Coronary artery (tissue), 2 donors: ENCODE measurements around the gene DTL.

Source experiments
- DNase-seq: peaks from one replicate; pipeline ENCODE4 v3.0.0-alpha.2; 2017; ENCODE audit warnings: low spot score
- H3K27ac ChIP-seq, 2 donors: fragments of 200-600 bp; sonication (generic); one replicate each; pipeline ENCODE4 v1.5.1; 2016 to 2019
- H3K4me3 ChIP-seq: fragments of 200-600 bp; sonication (generic); 2 replicates; pipeline ENCODE4 v1.5.1; 2016; ENCODE audit warnings: mild to moderate bottlenecking, moderate library complexity
- CTCF ChIP-seq: fragments of 200-600 bp; sonication (generic); IDR thresholded peaks from one replicate; pipeline ENCODE4 v1.5.1; 2019; ENCODE audit warnings: antibody characterized with exemption

DTL gene

GRCh38 chr1:212125654-212126053 lies 90.1 kb downstream of the DTL start:
- TF ChIP-seq CTCF = no peak
- DNase-seq = no peak
- Histone ChIP-seq H3K4me3 (no peak overlapping the region), H3K27ac (no peak overlapping the region)

- H3K27ac ChIP-seq = no peak overlapping the region
- H3K4me3 ChIP-seq = no peak overlapping the region
- TF ChIP-seq CTCF = no peak
- DNase-seq = no peak
Observed at GRCh38 chr1:212127221-212127620, 91.7 kb downstream of the DTL start.

- no peak for DNase-seq
- Histone ChIP-seq H3K27ac (no peak overlapping the region), H3K4me3 (no peak overlapping the region)
- TF ChIP-seq CTCF = no peak
Observed at GRCh38 chr1:212129781-212130180, 94.2 kb downstream of the DTL start.

DNA sequence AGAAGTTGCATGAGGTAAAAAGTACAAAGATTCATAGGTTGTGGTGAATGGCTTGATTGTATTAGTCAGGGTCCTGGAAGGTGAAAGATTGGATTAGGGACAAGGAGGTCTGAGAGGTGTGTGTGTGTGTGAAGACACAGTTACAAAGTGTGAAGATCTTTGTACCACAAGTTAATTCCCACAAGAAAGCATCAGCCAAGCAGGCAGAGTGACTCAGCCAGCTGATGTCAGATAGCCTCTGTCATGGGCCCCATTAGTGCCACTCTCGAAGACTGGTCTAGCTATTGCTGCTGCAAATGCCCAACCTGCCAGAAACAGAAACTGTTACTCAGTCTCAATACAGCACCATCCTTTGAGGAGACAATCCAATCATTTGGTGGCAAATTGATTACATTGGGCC lies 96.5 kb downstream of the DTL start:
- TF ChIP-seq CTCF = no peak
- H3K4me3 ChIP-seq = no peak overlapping the region
- DNase-seq = no peak
- no peak overlapping the region for H3K27ac ChIP-seq

DNA sequence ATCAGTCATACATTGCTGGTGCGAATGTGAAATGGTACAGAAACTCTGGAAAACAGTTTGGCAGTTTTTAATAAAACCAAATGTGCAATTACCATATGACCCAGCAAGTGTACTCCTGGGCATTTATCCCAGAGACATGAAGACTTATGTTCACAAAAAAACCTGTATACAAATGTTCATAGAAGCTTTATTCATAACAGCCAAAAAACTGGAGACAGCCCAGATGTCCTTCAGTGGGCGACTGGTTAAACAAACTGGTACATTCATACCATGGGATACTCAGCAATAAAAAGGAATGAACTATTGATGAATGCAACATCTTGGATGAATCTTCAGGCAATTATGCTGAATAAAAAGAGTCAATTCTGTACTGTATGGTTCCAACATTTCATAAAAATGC lies 97.8 kb downstream of the DTL start:
- no peak for DNase-seq
- no peak overlapping the region for H3K4me3 ChIP-seq
- H3K27ac ChIP-seq = no peak overlapping the region
- no peak for TF ChIP-seq CTCF

GRCh38 chr1:212135166-212135565 lies 99.6 kb downstream of the DTL start:
- DNase-seq = no peak
- H3K4me3 ChIP-seq = no peak overlapping the region
- no peak overlapping the region for H3K27ac ChIP-seq
- TF ChIP-seq CTCF = no peak

DNA sequence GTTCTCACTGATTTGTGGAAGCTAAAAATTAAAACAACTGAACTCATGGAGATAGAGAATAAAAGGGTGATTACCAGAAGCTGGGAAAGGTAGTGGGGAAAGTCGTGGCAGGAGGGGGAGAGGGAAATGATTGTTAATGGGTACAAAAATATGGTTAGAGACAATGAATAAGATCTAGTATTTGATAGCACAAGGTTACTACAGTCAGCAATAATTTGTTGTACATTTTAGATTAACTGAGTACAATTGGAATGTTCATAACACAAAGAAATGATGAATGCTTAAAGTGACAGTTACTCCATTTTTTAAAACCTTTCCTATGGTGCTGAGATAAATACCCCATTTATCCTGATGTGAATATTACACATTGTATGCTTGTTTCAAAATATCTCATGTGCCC lies 102.3 kb downstream of the DTL start:
- TF ChIP-seq CTCF = no peak
- H3K4me3 ChIP-seq = no peak overlapping the region
- H3K27ac ChIP-seq = no peak overlapping the region
- no peak for DNase-seq
